B cell (primary cell): ENCODE measurements around the gene MPHOSPH6. TPM values are rescaled to one million over a fixed set of nuclear protein-coding genes. Genes with fewer than 3 reads are reported as not detected.

ENCODE experiments used
- ATAC-seq: fragments of 200-7000 bp; cut with Tn5 transposase; one replicate; pipeline ENCODE4 v1.10.0; 2021; ENCODE audit warnings: low read depth, mild to moderate bottlenecking, moderate number of reproducible peaks, moderate library complexity
- CTCF ChIA-PET: fragments of 350-600 bp; sonication (Branson Sonifier 250); formaldehyde crosslinking; loops from one replicate; lab custom pipeline; 2021; ENCODE audit warnings: antibody characterized with exemption, inconsistent platforms; lab: Charles Lee
- POLR2A ChIA-PET: fragments of 350-600 bp; sonication (Branson Sonifier 250); formaldehyde crosslinking; loops from one replicate; lab custom pipeline; 2021; ENCODE audit warnings: antibody characterized with exemption; lab: Charles Lee
- DNase-seq: peaks from one replicate; pipeline ENCODE4 v3.0.0; 2013
- H2AFZ ChIP-seq: 2 replicates; pipeline ENCODE4 v1.6.1; 2012; ENCODE audit warnings: mild to moderate bottlenecking, low read depth, low read length; ENCODE audit not compliant: insufficient read depth, poor library complexity, severe bottlenecking
- H3K27ac ChIP-seq, 2 donors: 1 replicate in 1 of 2; 2 replicates in 1 of 2; pipeline ENCODE4 v1.5.1; 2012 to 2013; ENCODE audit warnings: low read length in 2 of 2, mild to moderate bottlenecking in 2 of 2, moderate library complexity in 1 of 2
- H3K27me3 ChIP-seq, 4 experiments: fragments of 200-600 bp in 1 of 4; sonication (generic) in 1 of 4; replicated peaks in 1 of 4; 1 replicate in 2 of 4; 2 replicates in 2 of 4; pipeline versions ENCODE4 v1.6.1 to v1.7.0; 2013 to 2016; ENCODE audit warnings: low read length in 3 of 4, mild to moderate bottlenecking in 2 of 4, mixed read lengths in 1 of 4, moderate library complexity in 1 of 4; ENCODE audit not compliant: insufficient read depth in 4 of 4, control insufficient read depth in 3 of 4; ENCODE audit errors: control extremely low read depth in 1 of 4
- H3K36me3 ChIP-seq, 2 experiments: replicated peaks in 1 of 2; 1 replicate in 1 of 2; 2 replicates in 1 of 2; pipeline versions ENCODE4 v1.6.1 to v1.7.1; 2013; ENCODE audit warnings: low read length in 1 of 2; ENCODE audit not compliant: insufficient read depth in 2 of 2, control insufficient read depth in 1 of 2; ENCODE audit errors: control extremely low read depth in 1 of 2, extremely low read depth in 1 of 2
- H3K4me1 ChIP-seq, 2 donors: fragments of 200-600 bp in 1 of 2; sonication (generic) in 1 of 2; 1 replicate in 1 of 2; 2 replicates in 1 of 2; pipeline versions ENCODE4 v1.5.1 to v1.6.1; 2013 to 2017; ENCODE audit warnings: low read length in 2 of 2; ENCODE audit not compliant: control insufficient read depth in 2 of 2, insufficient read depth in 2 of 2
- H3K4me2 ChIP-seq: replicated peaks from 2 replicates; pipeline ENCODE3; 2012; ENCODE audit warnings: mild to moderate bottlenecking, low read depth, low read length; ENCODE audit not compliant: poor library complexity, severe bottlenecking
- H3K4me3 ChIP-seq, 5 experiments: fragments of 200-600 bp in 1 of 5; sonication (generic) in 1 of 5; 1 replicate in 3 of 5; 2 replicates in 2 of 5; pipeline versions ENCODE4 v1.5.1 to v1.7.0; 2011 to 2016; ENCODE audit warnings: low read length in 4 of 5, mild to moderate bottlenecking in 4 of 5, low read depth in 2 of 5, control low read depth in 1 of 5, moderate library complexity in 1 of 5; ENCODE audit not compliant: insufficient read depth in 1 of 5; ENCODE audit errors: control extremely low read depth in 1 of 5, extremely low read depth in 1 of 5
- H3K79me2 ChIP-seq: fragments of 200-600 bp; sonication (generic); one replicate; pipeline ENCODE4 v1.6.0; 2016; ENCODE audit warnings: low read length; ENCODE audit not compliant: control insufficient read depth, insufficient read depth
- H3K9ac ChIP-seq: fragments of 200-600 bp; sonication (generic); 2 replicates; pipeline ENCODE4 v1.6.1; 2017; ENCODE audit warnings: mild to moderate bottlenecking, low read length, moderate library complexity
- H3K9me3 ChIP-seq, 3 donors: one replicate each; pipeline versions ENCODE4 v1.6.1 to v1.7.1; 2013; ENCODE audit warnings: low read length in 2 of 3; ENCODE audit not compliant: control insufficient read depth in 2 of 3, insufficient read depth in 1 of 3; ENCODE audit errors: control extremely low read depth in 1 of 3
- H4K20me1 ChIP-seq: 2 replicates; pipeline ENCODE4 v1.6.0; 2012; ENCODE audit warnings: mild to moderate bottlenecking, low read length; ENCODE audit not compliant: insufficient read depth, control insufficient read depth, poor library complexity, severe bottlenecking
- H3K27ac Mint-ChIP-seq: one replicate; pipeline ENCODE4 v1.8.0; 2021; ENCODE audit warnings: mixed read lengths
- H3K27me3 Mint-ChIP-seq: one replicate; pipeline ENCODE4 v1.8.0; 2021; ENCODE audit warnings: mixed read lengths
- H3K4me1 Mint-ChIP-seq: one replicate; pipeline ENCODE4 v1.8.0; 2021; ENCODE audit warnings: mixed read lengths
- H3K4me3 Mint-ChIP-seq: one replicate; pipeline ENCODE4 v1.8.0; 2021; ENCODE audit warnings: mixed read lengths
- H3K9me3 Mint-ChIP-seq: one replicate; pipeline ENCODE4 v1.8.0; 2022; ENCODE audit warnings: mixed read lengths; ENCODE audit not compliant: insufficient read depth
- EZH2 ChIP-seq: IDR thresholded peaks from 2 replicates; pipeline ENCODE4 v1.6.1; 2012; ENCODE audit warnings: borderline replicate concordance, low read depth, mild to moderate bottlenecking, moderate library complexity, low read length; ENCODE audit not compliant: insufficient read depth, poor library complexity, severe bottlenecking
- WGBS: methylation state at CpG from one replicate; pipeline ENCODE4 v1.1.5; 2013; ENCODE audit warnings: missing lambda C conversion rate; ENCODE audit not compliant: insufficient coverage; 5-methylcytosine and 5-hydroxymethylcytosine counted together
- intact Hi-C: fragments of 100-400 bp; cut with micrococcal nuclease; formaldehyde crosslinking; loops from one replicate; pipeline ENCODE4 v1.10.0; 2022
- polyA plus RNA-seq: library from polyadenylated mRNA; depleted of rRNA; stranded (reverse); fragments of >200 nt; gene quantifications from 2 replicates; pipeline ENCODE4 v1.2.3, GENCODE V29; 2012
- total RNA-seq, 2 donors: library from RNA; stranded (reverse); fragments of 120-200 nt in 1 of 2; gene quantifications; 1 replicate in 1 of 2; 2 replicates in 1 of 2; pipeline versions ENCODE4 v1.2.3 to v1.2.4, GENCODE V29; 2013 to 2022
- TF ChIP-seq, protein P1 (sequence below): fragments of 200-600 bp; IDR thresholded peaks from one replicate; pipeline ENCODE4 v1.8.0; 2022; ENCODE audit warnings: antibody characterized with exemption, mild to moderate bottlenecking

The MPHOSPH6 gene
- total and polyA plus RNA-seq, 2 donors (not counting 1 experiment from before 2014, with no cell fraction given) = 4.6 to 20.4 TPM

DNA sequence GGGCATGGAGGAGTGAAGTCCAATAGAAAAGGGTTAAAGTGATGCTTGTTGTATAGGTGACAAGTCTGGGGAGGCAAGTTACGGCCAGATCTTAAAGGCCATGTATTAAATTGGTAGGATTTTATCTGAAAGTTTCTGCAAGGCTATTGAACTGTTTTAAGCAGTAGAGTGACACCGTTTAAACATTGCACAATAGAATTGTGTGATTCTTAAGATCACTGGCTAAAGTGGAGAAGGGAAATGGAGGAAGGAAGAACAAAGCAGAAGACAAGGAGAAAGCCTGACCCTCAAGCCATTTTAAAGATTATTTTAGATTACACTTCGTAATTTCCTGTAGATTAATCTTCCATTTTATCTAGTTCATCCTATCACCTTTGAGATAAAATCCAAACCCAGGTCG is 5.6 kb upstream of the MPHOSPH6 start:
- H3K4me2 ChIP-seq = no peak overlapping the region
- peaks cover 66% of the 10 kb centered on the region for H3K27me3 Mint-ChIP-seq
- 74% methylated on average over 3 of the region's 4 CpGs for WGBS
- no peak overlapping the region for H3K27ac ChIP-seq
- H3K9ac ChIP-seq = no peak overlapping the region
- peaks cover 1% of the 10 kb centered on the region for H3K4me1 Mint-ChIP-seq
- intact Hi-C loops = no loop called here
- ChIA-PET POLR2A (no interaction called here), CTCF (no interaction called here)
- no peak overlapping the region for H2AFZ ChIP-seq
- no peaks in the 10 kb centered on the region for H3K79me2 ChIP-seq
- H3K4me3 ChIP-seq = no peak overlapping the region
- H3K4me1 ChIP-seq = peaks cover 0 to 2% of the 10 kb centered on the region in 2 donors
- DNase-seq = no peak
- ATAC-seq = no peak
- no peaks in the 10 kb centered on the region for H4K20me1 ChIP-seq
- H3K27me3 ChIP-seq = peaks cover 2 to 33% (median 26%) of the 10 kb centered on the region in 4 experiments
- no peak overlapping the region for H3K4me3 Mint-ChIP-seq
- no peaks in the 10 kb centered on the region for H3K9me3 Mint-ChIP-seq
- H3K36me3 ChIP-seq = no peaks in the 10 kb centered on the region
- H3K27ac Mint-ChIP-seq = no peak overlapping the region
- TF ChIP-seq, protein P1, sequence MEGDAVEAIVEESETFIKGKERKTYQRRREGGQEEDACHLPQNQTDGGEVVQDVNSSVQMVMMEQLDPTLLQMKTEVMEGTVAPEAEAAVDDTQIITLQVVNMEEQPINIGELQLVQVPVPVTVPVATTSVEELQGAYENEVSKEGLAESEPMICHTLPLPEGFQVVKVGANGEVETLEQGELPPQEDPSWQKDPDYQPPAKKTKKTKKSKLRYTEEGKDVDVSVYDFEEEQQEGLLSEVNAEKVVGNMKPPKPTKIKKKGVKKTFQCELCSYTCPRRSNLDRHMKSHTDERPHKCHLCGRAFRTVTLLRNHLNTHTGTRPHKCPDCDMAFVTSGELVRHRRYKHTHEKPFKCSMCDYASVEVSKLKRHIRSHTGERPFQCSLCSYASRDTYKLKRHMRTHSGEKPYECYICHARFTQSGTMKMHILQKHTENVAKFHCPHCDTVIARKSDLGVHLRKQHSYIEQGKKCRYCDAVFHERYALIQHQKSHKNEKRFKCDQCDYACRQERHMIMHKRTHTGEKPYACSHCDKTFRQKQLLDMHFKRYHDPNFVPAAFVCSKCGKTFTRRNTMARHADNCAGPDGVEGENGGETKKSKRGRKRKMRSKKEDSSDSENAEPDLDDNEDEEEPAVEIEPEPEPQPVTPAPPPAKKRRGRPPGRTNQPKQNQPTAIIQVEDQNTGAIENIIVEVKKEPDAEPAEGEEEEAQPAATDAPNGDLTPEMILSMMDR = no peak
- TF ChIP-seq EZH2 = no peak
- no peaks in the 10 kb centered on the region for H3K9me3 ChIP-seq

DNA sequence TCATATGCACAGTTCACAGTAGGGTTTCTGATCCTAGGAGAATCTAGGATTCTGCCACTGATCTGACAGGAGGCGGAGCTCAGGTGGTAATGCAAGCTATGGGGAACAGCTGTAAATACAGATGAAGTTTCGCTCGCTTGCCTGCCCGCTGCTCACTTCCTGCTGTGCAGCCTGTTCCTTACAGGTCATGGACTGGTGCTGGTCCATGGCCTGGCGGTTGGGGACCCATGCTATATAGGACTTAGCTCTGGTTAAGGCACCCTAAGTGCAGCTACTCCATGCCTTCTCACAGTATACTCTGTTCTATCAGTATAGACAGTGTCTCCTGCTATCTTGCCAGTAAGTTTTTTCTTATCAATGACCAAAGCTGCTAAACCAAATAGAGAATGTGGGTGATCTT is 2.4 kb downstream of the MPHOSPH6 start:
- Histone ChIP-seq H3K4me1 (peaks cover 10 to 15% of the 10 kb centered on the region in 2 donors), H3K79me2 (peaks cover 20% of the 10 kb centered on the region), H2AFZ (no peak overlapping the region), H3K27me3 (peaks cover 2 to 15% (median 13%) of the 10 kb centered on the region in 4 experiments), H3K4me2 (no peak overlapping the region), H3K9me3 (peaks cover 0 to 1% (median 0%) of the 10 kb centered on the region in 3 donors), H3K4me3 (no peak overlapping the region), H3K36me3 (peaks cover 2 to 24% of the 10 kb centered on the region in 2 experiments), H3K27ac (no peak overlapping the region), H4K20me1 (no peaks in the 10 kb centered on the region), H3K9ac (no peak overlapping the region)
- ChIA-PET CTCF (interaction anchor here (0.6 kb wide), 1 partner anchor 880 kb away, joined by 3 read pairs; no protein-coding TSS in a partner anchor), POLR2A (no interaction called here)
- WGBS = 69% methylated on average over 5 of the region's 5 CpGs
- Mint-ChIP-seq H3K27ac (no peak overlapping the region), H3K9me3 (no peaks in the 10 kb centered on the region), H3K27me3 (peaks cover 15% of the 10 kb centered on the region), H3K4me3 (no peak overlapping the region), H3K4me1 (peaks cover 24% of the 10 kb centered on the region)
- TF ChIP-seq, protein P1 = no peak
- TF ChIP-seq EZH2 = no peak
- DNase-seq = no peak
- ATAC-seq = no peak
- intact Hi-C loops = loop anchor here (10.0 kb wide), 1 partner anchor 683 kb away; no protein-coding TSS in a partner anchor
